ENCODE data around the gene DOCK8. TPM values are rescaled to one million over a fixed set of nuclear protein-coding genes. Genes with fewer than 3 reads are reported as not detected.

Gene DOCK8
- total RNA-seq, 1 experiment from 2014 or later, result 5.6 TPM

DNA sequence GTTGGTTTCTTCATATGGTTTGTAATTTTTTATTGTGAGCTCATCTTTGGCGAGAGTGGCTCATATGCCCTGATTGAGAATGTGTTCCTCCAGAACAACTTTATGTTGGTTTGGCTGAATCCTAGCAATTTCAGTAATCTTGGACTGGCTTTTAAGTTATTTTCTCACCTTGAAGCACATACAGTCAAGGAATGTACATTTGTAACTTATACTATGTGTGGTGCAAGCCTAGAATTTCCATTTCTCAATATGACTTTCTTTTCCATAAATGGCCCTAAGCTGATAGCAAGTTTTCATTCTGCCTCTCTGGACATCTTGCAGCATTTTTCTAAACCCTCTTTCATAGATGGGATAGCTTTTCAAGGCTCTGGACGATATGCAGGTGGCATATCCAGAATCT is 247.5 kb downstream of the DOCK8 start:
- in situ Hi-C loops (cut with HindIII; ENCODE audit: low pct_unique_long_range_greater_than_20kb, low sequenced_read_pairs), result no loop called here
- DNase-seq (ENCODE audit: low read depth), result no peak

DNA sequence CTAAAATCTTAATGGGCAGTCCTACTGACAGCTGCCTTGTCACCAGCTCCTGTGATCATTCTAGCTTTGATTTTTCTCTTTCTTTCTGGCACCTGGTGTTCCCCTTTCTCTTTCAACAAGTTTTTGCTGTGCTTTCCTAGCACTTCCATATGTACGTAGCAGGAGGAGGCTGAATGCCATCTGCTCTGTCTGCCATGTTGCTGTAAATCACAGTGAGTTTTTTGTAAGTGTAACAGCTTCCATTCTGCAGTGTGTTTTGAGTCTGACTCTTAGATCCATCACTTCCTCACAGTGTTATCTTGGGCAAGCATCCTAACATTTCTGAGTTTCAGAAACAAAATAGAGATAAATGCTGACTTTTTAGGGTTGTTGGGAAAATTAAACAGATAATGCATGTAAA is 247.9 kb downstream of the DOCK8 start:
- in situ Hi-C loops (cut with HindIII; ENCODE audit: low pct_unique_long_range_greater_than_20kb, low sequenced_read_pairs), result no loop called here
- no peak for DNase-seq (ENCODE audit: low read depth)

DNA sequence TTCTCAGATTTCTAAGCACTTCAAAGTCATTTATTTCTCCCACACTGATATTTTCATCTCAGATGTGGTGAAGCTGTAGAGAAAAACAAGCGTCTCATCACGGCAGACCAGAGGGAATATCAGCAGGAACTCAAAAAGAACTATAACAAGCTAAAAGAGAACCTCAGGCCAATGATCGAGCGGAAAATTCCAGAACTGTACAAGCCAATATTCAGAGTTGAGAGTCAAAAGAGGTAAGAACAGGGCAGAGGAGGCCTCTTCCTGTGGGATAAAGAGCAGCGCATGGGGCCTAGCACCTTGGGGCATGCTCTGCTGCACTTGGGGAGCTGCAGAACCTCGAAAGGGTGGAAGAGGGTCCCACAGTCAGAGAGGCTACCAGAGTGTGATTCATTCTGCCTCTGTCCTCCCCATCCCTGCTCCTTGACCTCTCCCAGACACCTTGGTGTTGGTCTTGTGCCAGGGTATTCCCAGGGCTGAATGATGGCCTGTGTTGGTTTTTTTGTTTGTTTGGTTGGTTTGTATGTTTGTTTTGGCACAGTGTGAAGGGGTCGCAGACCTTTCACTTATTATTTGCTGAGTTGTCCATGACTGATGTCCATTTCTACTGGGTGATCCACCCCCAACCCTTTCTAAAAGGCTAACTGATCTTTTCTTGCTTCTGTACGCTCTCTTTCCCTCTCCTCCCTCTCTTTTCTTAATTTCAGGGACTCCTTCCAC is 248.9 kb downstream of the DOCK8 start:
- in situ Hi-C loops (cut with HindIII; ENCODE audit: low pct_unique_long_range_greater_than_20kb, low sequenced_read_pairs), result no loop called here
- peak; percentile 98 for DNase-seq (ENCODE audit: low read depth)

- in situ Hi-C loops (cut with HindIII; ENCODE audit: low pct_unique_long_range_greater_than_20kb, low sequenced_read_pairs), result no loop called here
- no peak for DNase-seq (ENCODE audit: low read depth)
Measured at GRCh38 chr9:466747-467146, 252.1 kb downstream of the DOCK8 start.

GRCh38 chr9:468766-469426 is 254.2 kb downstream of the DOCK8 start:
- DNase-seq (ENCODE audit: low read depth), result peak; percentile 18
- in situ Hi-C loops (cut with HindIII; ENCODE audit: low pct_unique_long_range_greater_than_20kb, low sequenced_read_pairs), result no loop called here

DNA sequence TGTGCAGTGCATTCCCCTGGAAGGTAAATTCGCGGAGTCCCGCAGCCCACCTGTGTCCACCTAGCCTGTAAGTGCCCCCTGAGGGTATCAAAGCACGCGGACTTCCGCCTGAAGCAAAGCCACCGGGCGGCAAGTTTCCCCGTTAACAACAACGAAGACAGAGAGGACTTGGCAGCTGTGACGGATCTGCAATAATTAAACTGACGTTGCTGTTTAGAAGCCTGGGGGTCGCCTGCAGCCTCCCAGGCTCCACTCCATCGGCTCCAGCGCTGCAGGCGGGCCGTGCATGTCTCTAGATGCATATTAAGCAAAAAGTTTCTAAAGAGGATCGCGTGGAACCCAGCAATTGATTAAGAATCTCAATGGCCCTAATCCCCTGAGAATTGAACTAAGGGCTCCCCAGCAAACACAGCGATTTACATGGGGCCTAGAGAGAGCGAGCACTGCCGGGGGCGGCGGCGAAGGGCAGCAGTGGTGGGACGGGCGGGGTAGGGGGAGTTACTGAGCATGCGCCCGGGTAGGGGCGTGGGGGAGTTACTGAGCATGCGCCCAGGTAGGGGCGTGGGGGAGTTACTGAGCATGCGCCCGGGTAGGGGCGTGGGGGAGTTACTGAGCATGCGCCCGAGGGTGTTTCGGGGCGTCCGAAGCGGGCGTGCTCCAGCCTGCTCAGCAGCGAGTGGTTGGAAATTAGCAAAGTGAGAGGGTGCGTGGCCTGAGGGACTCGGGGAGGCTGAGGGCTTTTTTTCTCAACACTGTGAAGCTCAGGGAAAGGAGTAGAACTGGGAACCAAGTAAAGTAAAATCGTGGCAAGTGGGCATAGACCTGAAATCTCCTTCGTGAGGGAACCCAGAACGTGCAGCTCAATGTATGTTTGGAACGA is 255.2 kb downstream of the DOCK8 start:
- in situ Hi-C loops (cut with HindIII; ENCODE audit: low pct_unique_long_range_greater_than_20kb, low sequenced_read_pairs), result no loop called here
- DNase-seq (ENCODE audit: low read depth), result peak; percentile 79

DNA sequence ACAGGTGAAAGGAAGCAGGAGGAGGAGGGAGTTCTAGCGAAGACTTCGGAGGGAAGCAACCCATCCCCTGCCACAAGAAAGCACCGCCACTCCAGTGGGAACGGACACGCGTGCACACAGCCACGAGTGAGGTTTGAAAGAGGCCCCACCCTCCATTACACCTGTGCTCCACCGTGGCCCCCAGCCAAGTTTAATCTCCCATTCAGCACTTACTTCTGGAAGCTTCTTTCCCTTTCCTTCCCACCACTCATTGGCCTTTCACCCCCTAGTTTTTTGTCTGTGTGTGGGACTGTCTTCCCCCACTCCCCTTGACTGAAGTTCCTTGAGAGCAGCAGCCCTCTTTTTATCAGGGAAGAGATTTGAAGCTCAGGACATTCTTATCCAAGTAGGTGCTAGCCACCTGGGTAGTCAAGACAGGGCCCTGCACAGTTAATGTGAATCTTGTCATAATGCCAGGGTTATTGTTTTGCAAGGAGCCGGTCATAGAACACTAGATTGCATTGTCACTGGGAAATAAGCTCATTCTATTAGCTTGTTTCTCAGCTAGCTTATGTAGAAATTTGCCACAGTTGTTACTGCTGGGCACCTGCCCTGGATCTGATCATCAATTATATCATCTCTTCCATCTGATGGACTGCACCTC is 256.0 kb downstream of the DOCK8 start:
- DNase-seq (ENCODE audit: low read depth), result no peak
- in situ Hi-C loops (cut with HindIII; ENCODE audit: low pct_unique_long_range_greater_than_20kb, low sequenced_read_pairs), result no loop called here

DNA sequence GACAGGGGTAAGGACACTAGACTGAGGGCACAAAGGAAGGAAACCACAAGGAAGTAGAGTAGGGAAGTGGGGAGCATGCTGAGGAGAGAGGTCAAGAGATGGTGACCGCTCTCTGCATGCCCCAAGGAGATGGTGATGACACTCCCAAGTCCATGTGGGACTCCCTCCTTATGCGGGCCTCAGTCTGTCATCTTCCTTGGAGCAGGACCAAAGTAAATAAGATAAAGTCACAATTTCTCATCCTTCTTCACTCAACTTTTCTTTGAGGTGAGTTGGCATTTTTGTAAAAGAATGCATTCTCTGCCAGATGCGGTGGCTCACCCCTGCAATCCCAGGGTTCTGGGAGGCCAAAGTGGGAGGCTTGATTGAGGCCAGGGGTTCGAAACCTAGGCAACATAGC is 256.7 kb downstream of the DOCK8 start:
- DNase-seq (ENCODE audit: low read depth), result peak; percentile 71

DNA sequence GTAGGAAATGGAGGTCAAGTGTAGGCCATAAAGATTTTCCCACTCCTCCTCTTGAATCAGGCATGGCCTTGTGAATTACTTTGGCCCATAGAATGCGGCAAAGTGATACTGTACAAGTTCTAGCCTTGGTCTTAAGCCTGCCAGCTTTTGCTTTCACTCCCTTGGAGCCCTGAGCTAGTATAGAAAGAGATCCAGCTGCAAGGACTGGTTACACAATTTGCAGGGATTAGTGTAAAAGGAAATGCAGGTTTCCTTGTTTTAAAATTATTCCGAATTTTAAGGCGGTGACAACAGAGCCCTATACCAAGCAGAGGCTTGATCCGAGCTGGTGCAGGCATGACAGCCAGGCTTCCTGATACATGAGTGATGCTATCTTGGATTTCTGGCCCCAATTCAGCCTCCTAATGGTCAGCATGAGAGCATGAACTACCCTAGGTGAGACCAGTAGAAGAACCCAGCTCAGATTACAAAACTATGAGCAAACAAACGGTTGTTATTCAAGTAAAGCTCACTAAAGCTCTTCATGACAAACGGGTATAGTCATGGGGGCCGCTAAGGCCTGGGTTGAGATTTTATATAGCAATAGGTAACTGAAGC is 257.9 kb downstream of the DOCK8 start:
- peak; percentile 46 for DNase-seq (ENCODE audit: low read depth)
- in situ Hi-C loops (cut with HindIII; ENCODE audit: low pct_unique_long_range_greater_than_20kb, low sequenced_read_pairs), result no loop called here

More for the DNA sequence above, 256.7 kb downstream of the DOCK8 start:
- in situ Hi-C loops (cut with HindIII; ENCODE audit: low pct_unique_long_range_greater_than_20kb, low sequenced_read_pairs), result no loop called here

GRCh38 chr9:477193-477592 is 262.5 kb downstream of the DOCK8 start:
- peak; percentile 44 for DNase-seq (ENCODE audit: low read depth)
- in situ Hi-C loops (cut with HindIII; ENCODE audit: low pct_unique_long_range_greater_than_20kb, low sequenced_read_pairs), result no loop called here

DNA sequence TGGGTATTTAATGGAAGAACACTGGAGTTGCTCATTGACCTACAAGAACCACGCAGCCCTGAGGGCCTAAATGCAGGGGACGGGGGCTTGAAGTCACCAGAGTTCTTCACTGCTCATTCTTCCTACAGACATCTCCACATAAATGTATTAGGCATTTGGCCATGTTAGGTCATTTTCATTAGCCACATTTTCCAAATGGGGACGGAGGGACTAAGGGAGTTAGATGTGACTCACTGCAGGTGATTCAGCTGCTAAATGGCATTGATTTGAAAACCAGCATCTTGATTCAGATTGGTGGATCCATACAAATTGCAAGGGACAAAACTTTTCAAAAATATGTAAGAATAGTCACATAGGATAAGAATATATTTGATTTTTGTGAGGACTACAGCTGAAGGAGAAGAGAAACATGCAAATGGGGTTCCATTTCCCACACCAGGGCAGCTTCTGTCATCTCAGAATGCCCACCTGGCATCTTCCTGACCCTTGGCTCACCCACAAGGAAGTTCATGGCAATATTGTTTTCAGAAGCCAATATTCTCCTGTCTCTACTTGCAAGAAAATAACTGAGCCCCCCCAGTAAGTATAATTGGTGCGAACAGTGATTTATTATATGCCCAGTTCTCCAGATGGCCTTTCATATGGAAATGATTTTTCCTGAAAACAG is 264.8 kb downstream of the DOCK8 start:
- DNase-seq (ENCODE audit: low read depth), result peak; percentile 81
- in situ Hi-C loops (cut with HindIII; ENCODE audit: low pct_unique_long_range_greater_than_20kb, low sequenced_read_pairs), result no loop called here

GRCh38 chr9:479971-480350 is 265.3 kb downstream of the DOCK8 start:
- peak; percentile 91 for DNase-seq (ENCODE audit: low read depth)
- in situ Hi-C loops (cut with HindIII; ENCODE audit: low pct_unique_long_range_greater_than_20kb, low sequenced_read_pairs), result no loop called here

GRCh38 chr9:482739-483138 is 268.1 kb downstream of the DOCK8 start:
- no peak for DNase-seq (ENCODE audit: low read depth)
- in situ Hi-C loops (cut with HindIII; ENCODE audit: low pct_unique_long_range_greater_than_20kb, low sequenced_read_pairs), result no loop called here

- no peak for DNase-seq (ENCODE audit: low read depth)
- in situ Hi-C loops (cut with HindIII; ENCODE audit: low pct_unique_long_range_greater_than_20kb, low sequenced_read_pairs), result no loop called here
Measured at GRCh38 chr9:486156-486555, 271.5 kb downstream of the DOCK8 start.

DNA sequence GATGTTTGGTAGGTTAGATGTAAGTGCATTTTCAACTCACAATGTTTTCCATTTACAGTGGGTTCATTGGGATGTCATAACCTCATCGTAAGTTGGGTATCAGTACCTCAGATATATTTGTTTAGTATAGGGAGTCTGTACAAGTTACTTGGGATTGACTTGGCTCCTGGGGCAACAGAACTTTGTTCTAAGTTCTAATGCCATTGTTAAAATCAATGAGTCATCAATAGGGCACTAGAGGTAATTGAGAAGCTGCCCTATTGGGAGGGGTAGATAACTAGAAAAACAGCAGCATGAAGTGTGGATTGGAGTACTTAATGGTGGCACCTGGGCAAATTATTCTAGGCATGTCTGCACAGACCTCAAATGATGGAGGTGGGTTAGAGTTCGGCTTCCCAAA is 272.8 kb downstream of the DOCK8 start:
- no peak for DNase-seq (ENCODE audit: low read depth)
- in situ Hi-C loops (cut with HindIII; ENCODE audit: low pct_unique_long_range_greater_than_20kb, low sequenced_read_pairs), result no loop called here

GRCh38 chr9:488448-488847 is 273.8 kb downstream of the DOCK8 start:
- in situ Hi-C loops (cut with HindIII; ENCODE audit: low pct_unique_long_range_greater_than_20kb, low sequenced_read_pairs), result no loop called here
- no peak for DNase-seq (ENCODE audit: low read depth)

- DNase-seq (ENCODE audit: low read depth), result peak; percentile 47
- in situ Hi-C loops (cut with HindIII; ENCODE audit: low pct_unique_long_range_greater_than_20kb, low sequenced_read_pairs), result no loop called here
Measured at GRCh38 chr9:489198-490197, 274.8 kb downstream of the DOCK8 start.
